NCI-H748 (cell line): ENCODE results near the gene PPIA.
"Not testable (repeated sequence)": the region's sequence is repeated elsewhere in the genome, so short reads cannot be mapped to it uniquely, and the experiment has no call there.

Experiments
- DNase-seq: peaks from one replicate; lab custom pipeline; 2025; ENCODE audit not compliant: unreplicated experiment; lab: John Stamatoyannopoulos, UW

The PPIA gene

GRCh38 chr7:44784364-44784763 is 12.1 kb upstream of the PPIA start:
- DNase-seq, result no peak

- not testable (repeated sequence) for DNase-seq
These were observed 11.3 kb upstream of the PPIA start for GRCh38 chr7:44785218-44785617.

- no peak for DNase-seq
These were observed 9.4 kb upstream of the PPIA start for GRCh38 chr7:44787041-44787440.

- no peak for DNase-seq
These were observed 8.7 kb upstream of the PPIA start for GRCh38 chr7:44787762-44788161.

GRCh38 chr7:44789990-44790389 is 6.5 kb upstream of the PPIA start:
- DNase-seq, result no peak

GRCh38 chr7:44791278-44792219 is 4.9 kb upstream of the PPIA start:
- no peak for DNase-seq

- DNase-seq, result no peak
These were observed 2.6 kb upstream of the PPIA start for GRCh38 chr7:44793919-44794318.

GRCh38 chr7:44794331-44794730 is 2.1 kb upstream of the PPIA start:
- DNase-seq, result no peak

- DNase-seq, result peak; percentile 88
These were observed 412 bp upstream of the PPIA start for GRCh38 chr7:44796034-44796503.

GRCh38 chr7:44797329-44798258 is 1.1 kb downstream of the PPIA start:
- DNase-seq, result peak; percentile 78

GRCh38 chr7:44798649-44799305 is 2.3 kb downstream of the PPIA start:
- no peak for DNase-seq

- no peak for DNase-seq
These were observed 3.5 kb downstream of the PPIA start for GRCh38 chr7:44799939-44800338.

GRCh38 chr7:44801890-44802289 is 5.4 kb downstream of the PPIA start:
- DNase-seq, result no peak

GRCh38 chr7:44802418-44803025 is 6.0 kb downstream of the PPIA start:
- no peak for DNase-seq

- not testable (repeated sequence) for DNase-seq
These were observed 7.5 kb downstream of the PPIA start for GRCh38 chr7:44803828-44804519.

GRCh38 chr7:44805950-44806349 is 9.5 kb downstream of the PPIA start:
- DNase-seq, result no peak

- no peak for DNase-seq
These were observed 12.5 kb downstream of the PPIA start for GRCh38 chr7:44808914-44809393.

GRCh38 chr7:44811093-44811492 is 14.6 kb downstream of the PPIA start:
- DNase-seq, result no peak

- no peak for DNase-seq
These were observed 15.1 kb downstream of the PPIA start for GRCh38 chr7:44811571-44811970.

- no peak for DNase-seq
These were observed 18.4 kb downstream of the PPIA start for GRCh38 chr7:44814919-44815318.
